HCEC 1CT (cell line): ENCODE results near the gene SCRN2.

ENCODE experiments used
- DNase-seq: peaks from one replicate; pipeline ENCODE4 v3.0.0-alpha.2; 2017

The SCRN2 gene

GRCh38 chr17:47802341-47803022 is 38.6 kb downstream of the SCRN2 start:
- DNase-seq: peak; percentile 40

DNA sequence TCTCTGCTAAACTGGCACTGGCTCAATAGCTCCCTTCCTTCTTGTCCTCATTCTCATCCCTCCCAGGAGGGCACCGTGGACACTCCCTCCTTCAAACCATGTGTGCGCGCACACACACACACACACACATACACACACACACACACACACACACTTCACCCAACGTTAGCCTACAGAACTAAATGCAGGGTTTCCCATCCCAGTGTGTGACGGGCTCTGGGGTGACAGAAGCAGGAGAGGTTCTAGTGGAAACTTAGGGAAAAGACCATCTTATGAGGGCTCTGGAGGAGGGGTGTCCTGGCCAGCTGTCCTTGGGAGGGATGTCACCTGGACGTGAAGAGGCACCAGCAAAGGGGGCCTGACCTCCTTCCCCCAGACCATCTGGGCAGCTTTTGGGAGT is 39.2 kb downstream of the SCRN2 start:
- DNase-seq: no peak

GRCh38 chr17:47801176-47801765 is 39.8 kb downstream of the SCRN2 start:
- DNase-seq: no peak

GRCh38 chr17:47800686-47801085 is 40.4 kb downstream of the SCRN2 start:
- no peak for DNase-seq

DNA sequence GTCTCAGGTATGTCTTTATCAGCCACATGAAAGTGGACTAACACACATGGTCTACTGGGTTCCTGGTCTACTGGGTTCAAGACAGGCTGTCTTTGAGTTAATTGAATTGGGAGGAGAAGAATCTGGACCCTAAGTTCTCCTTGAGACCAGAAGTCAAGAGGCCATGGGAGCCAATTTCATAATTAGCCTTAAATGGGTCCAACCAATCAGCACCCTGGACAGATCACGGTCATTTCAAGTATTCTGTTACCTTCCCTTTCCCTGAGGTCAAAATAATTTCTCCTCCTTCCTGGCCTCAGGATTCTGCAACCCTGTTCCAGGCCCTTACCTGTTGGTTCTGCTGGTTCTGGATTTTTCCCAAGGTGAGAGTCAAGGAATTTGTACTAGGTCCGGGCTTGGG is 43.3 kb downstream of the SCRN2 start:
- DNase-seq: no peak

DNA sequence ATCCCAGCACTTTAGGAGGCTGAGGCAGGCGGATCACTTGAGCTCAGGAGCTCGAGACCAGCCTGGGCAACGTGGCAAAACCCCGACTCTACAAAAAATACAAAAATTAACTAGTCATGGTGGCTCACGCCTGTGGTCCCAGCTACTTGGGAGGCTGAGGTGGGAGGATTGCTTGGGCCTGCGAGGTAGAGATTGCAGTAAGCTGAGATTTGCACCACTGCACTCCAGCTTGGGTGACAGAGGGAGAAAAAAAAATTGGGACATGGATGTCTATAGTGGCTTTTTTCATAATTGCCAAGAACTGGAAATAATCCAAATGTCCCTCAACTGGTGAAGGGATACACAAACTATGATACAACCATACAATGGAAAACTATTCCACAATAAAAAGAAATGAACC is 48.1 kb downstream of the SCRN2 start:
- no peak for DNase-seq

DNA sequence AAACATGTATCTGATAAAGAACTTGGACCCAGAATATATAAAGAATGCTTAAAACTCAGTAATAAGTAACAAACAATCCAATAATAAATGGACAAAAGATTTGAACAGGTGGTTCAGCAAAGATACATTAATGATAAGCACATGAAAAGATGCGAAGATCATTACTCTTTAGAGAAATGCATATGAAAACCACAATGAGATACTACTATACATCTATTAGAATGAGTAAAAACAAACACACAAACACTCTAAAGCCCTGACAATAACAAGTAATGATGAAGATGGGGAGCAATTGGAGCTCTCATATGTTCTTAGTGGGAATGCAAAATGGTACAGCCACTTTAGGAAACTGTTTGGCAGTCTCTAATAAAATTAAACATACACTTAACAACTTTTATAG is 48.6 kb downstream of the SCRN2 start:
- DNase-seq: no peak

DNA sequence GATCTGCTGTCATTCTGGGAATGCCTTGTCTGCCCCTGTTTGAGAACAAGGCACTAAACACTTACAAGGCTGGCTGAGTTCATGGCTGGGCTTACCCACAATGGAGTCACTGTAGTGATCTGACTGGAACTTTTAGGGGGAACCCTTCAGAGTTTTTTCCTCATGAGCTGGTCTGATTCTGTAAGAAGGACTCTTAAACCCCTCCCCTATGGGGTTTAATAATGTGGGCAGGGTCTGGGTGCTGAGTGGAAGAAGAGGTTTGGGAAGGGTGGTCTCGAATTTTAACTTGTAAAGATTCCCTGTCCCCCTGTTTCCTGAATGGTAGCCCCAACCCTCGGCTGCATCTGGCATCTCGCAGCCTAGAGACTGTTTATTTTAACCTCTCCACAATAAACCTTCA is 50.0 kb downstream of the SCRN2 start:
- no peak for DNase-seq

DNA sequence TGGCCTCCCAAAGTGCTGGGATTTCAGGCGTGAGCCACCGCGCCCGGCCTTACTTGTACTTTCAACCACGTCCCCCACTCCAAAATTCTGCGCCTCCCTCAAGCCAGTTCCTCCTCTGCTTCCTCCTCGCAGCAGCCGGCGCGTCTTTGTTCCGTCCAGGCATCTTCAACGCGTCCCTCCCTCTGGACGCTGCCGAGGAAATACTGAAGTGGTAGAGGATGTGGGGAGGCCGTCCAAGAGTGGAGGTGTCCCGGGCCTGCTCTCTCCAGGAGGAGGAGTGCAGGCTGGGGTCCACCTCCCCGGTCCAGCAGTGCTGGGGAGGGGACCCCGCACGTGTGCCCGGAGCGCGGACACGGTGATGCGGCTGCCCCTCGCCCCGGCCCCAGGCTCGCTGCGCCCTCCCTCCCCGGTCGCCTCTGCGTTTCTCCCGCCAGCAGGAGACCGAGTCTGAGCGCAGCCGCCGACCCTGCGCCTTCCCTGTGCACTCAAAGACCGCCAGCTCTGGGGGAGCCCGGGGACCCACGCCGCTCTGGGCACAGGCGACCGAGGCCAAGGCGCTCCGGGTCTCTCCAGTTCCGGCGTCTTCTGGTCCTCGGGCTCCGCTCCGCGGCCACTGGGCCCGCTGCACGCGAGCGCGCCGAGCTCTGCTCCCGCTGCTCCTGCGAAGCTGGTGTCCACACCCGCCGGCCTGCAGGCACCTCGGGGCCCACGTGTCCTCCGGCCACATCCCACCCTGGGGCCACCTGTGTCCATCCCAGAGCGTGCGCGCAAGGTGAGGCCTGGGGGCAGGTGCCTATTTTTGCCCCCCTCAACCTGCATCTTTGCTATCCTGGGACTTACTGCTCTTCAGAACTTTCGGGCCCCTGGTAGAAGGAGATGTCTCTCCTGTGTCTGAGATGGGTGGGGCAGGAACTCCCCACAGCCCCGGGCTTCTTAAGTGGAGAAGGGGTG is 51.2 kb downstream of the SCRN2 start:
- peak; percentile 15 for DNase-seq
